ENCODE data around the gene RABGAP1L. TPM values are rescaled to one million over a fixed set of nuclear protein-coding genes. Genes with fewer than 3 reads are reported as not detected.

Gene RABGAP1L
- polyA plus RNA-seq, 1 donor (not counting 4 experiments of a cell fraction or from before 2014, with no cell fraction given), result 24.2 TPM

DNA sequence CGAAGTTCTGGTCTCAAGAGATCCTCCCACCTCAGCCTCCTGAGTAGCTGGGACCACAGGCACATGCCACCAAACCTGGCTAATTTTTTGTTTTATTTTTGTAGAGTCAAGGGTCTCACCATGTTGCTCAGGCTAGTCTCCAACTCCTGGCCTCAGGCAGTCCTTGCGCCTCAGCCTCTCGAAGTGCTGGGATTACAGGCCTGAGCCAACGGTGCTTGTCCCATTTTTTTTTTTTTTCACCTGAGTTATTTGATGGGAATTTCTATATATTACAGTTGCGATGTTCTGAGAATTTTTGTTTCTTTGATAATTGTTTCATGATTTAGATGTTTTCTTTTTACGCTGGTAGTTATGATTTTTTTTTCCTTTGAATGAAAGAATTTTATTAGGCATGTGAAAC, 2.5 kb downstream of the RABGAP1L start:
- Histone ChIP-seq H2AFZ (ENCODE audit: control insufficient read depth, low read length) (no peak overlapping the region), H3K9me1 (ENCODE audit: control insufficient read depth, extremely low read depth, insufficient read depth, low read length) (no peaks in the 10 kb centered on the region), H4K20me1 (ENCODE audit: control insufficient read depth, extremely low read depth, insufficient read depth, low read length) (no peaks in the 10 kb centered on the region), H3K4me2 (ENCODE audit: control insufficient read depth, extremely low read depth, insufficient read depth, low read depth, low read length) (no peak overlapping the region), H3K79me2 (ENCODE audit: control insufficient read depth, insufficient read depth, low read length) (peaks cover 39% of the 10 kb centered on the region), H3K36me3 (ENCODE audit: control insufficient read depth in 2 of 2, extremely low read depth in 1 of 2, insufficient read depth in 2 of 2, low read length in 2 of 2) (no peaks in the 10 kb centered on the region), H3K4me1 (ENCODE audit: control insufficient read depth, extremely low read depth, insufficient read depth, low read length) (peaks cover 23% of the 10 kb centered on the region), H3K4me3 (ENCODE audit: control insufficient read depth in 2 of 3, extremely low read depth in 1 of 3, insufficient read depth in 2 of 3, low read depth in 1 of 3, low read length in 3 of 3) (no peak overlapping the region), H3K9ac (ENCODE audit: control insufficient read depth, extremely low read depth, insufficient read depth, low read length) (no peak overlapping the region), H3K9me3 (ENCODE audit: control insufficient read depth, low read depth, low read length) (no peaks in the 10 kb centered on the region), H3K27ac (ENCODE audit: control insufficient read depth, insufficient read depth, low read length) (no peak overlapping the region), H3K27me3 (ENCODE audit: control insufficient read depth, extremely low read depth, insufficient read depth, low read length) (no peaks in the 10 kb centered on the region)
- FAIRE-seq (no peak), DNase-seq (ENCODE audit: low read depth, low spot score) (no peak)
- dilution Hi-C loops (cut with MboI; ENCODE audit: extremely low pct_ligation_motif_present, low sequenced_read_pairs), result no loop called here
- TF ChIP-seq, protein P1, sequence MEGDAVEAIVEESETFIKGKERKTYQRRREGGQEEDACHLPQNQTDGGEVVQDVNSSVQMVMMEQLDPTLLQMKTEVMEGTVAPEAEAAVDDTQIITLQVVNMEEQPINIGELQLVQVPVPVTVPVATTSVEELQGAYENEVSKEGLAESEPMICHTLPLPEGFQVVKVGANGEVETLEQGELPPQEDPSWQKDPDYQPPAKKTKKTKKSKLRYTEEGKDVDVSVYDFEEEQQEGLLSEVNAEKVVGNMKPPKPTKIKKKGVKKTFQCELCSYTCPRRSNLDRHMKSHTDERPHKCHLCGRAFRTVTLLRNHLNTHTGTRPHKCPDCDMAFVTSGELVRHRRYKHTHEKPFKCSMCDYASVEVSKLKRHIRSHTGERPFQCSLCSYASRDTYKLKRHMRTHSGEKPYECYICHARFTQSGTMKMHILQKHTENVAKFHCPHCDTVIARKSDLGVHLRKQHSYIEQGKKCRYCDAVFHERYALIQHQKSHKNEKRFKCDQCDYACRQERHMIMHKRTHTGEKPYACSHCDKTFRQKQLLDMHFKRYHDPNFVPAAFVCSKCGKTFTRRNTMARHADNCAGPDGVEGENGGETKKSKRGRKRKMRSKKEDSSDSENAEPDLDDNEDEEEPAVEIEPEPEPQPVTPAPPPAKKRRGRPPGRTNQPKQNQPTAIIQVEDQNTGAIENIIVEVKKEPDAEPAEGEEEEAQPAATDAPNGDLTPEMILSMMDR (optimal IDR thresholded peaks at IDR 0.05 in 1 of 3, IDR thresholded peaks at IDR 0.05 in 1 of 3, conservative IDR thresholded peaks at IDR 0.05 in 1 of 3; ENCODE audit: extremely low read depth in 1 of 3, insufficient read depth in 2 of 3, low read length in 3 of 3), result no peak
- no peak for TF ChIP-seq EZH2 (IDR thresholded peaks at IDR 0.05; ENCODE audit: low read length)

DNA sequence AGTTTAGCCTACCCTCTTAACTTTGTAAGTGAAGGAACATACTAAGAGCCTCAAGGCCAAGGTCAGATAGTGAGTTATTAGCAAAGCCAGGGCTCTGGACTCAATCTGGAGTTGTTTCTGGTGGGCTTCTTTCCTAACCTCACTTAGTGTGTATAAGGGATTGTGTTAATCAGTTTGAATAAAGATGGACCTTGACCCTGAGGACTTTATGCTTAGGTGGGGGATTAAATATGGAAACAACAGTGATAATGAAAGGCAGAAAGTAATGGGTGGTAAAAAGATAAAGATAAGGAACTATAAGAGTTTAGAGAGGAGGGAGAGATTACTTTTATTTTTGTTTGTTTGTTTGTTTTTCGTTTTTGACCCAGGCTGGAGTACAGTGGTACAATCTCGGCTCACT, 5.5 kb downstream of the RABGAP1L start:
- Histone ChIP-seq H3K4me2 (ENCODE audit: control insufficient read depth, extremely low read depth, insufficient read depth, low read depth, low read length) (no peak overlapping the region), H3K27me3 (ENCODE audit: control insufficient read depth, extremely low read depth, insufficient read depth, low read length) (no peaks in the 10 kb centered on the region), H3K9me3 (ENCODE audit: control insufficient read depth, low read depth, low read length) (no peaks in the 10 kb centered on the region), H3K4me1 (ENCODE audit: control insufficient read depth, extremely low read depth, insufficient read depth, low read length) (peaks cover 7% of the 10 kb centered on the region), H4K20me1 (ENCODE audit: control insufficient read depth, extremely low read depth, insufficient read depth, low read length) (no peaks in the 10 kb centered on the region), H3K4me3 (ENCODE audit: control insufficient read depth in 2 of 3, extremely low read depth in 1 of 3, insufficient read depth in 2 of 3, low read depth in 1 of 3, low read length in 3 of 3) (no peak overlapping the region), H3K27ac (ENCODE audit: control insufficient read depth, insufficient read depth, low read length) (no peak overlapping the region), H2AFZ (ENCODE audit: control insufficient read depth, low read length) (no peak overlapping the region), H3K9ac (ENCODE audit: control insufficient read depth, extremely low read depth, insufficient read depth, low read length) (no peak overlapping the region), H3K9me1 (ENCODE audit: control insufficient read depth, extremely low read depth, insufficient read depth, low read length) (no peaks in the 10 kb centered on the region), H3K36me3 (ENCODE audit: control insufficient read depth in 2 of 2, extremely low read depth in 1 of 2, insufficient read depth in 2 of 2, low read length in 2 of 2) (no peaks in the 10 kb centered on the region), H3K79me2 (ENCODE audit: control insufficient read depth, insufficient read depth, low read length) (peaks cover 54% of the 10 kb centered on the region)
- dilution Hi-C loops (cut with MboI; ENCODE audit: extremely low pct_ligation_motif_present, low sequenced_read_pairs), result no loop called here
- TF ChIP-seq, protein P1 (optimal IDR thresholded peaks at IDR 0.05 in 1 of 3, IDR thresholded peaks at IDR 0.05 in 1 of 3, conservative IDR thresholded peaks at IDR 0.05 in 1 of 3; ENCODE audit: extremely low read depth in 1 of 3, insufficient read depth in 2 of 3, low read length in 3 of 3), result no peak
- TF ChIP-seq EZH2 (IDR thresholded peaks at IDR 0.05; ENCODE audit: low read length), result no peak
- no peak for FAIRE-seq
- no peak for DNase-seq (ENCODE audit: low read depth, low spot score)

Measured in keratinocyte (primary cell).